M059J (cell line): Measurements from ENCODE around the gene CDK8. TPM values are rescaled to one million over a fixed set of nuclear protein-coding genes. Genes with fewer than 3 reads are reported as not detected.
"Not testable (repeated sequence)": the region's sequence is repeated elsewhere in the genome, so short reads cannot be mapped to it uniquely, and the experiment has no call there.

ENCODE experiments used
- DNase-seq: peaks from one replicate; pipeline ENCODE4 v3.0.0-alpha.2; 2012; ENCODE audit warnings: low read depth
- total RNA-seq: library from RNA; depleted of rRNA; stranded (reverse); fragments of >200 nt; shearing (Covaris generic); gene quantifications from 2 replicates; pipeline ENCODE4 v1.2.3, GENCODE V29; 2014

CDK8 gene
- total RNA-seq, 1 experiment from 2014 or later = 18.4 TPM

GRCh38 chr13:26253262-26253786 lies 605 bp upstream of the CDK8 start:
- DNase-seq = no peak

DNA sequence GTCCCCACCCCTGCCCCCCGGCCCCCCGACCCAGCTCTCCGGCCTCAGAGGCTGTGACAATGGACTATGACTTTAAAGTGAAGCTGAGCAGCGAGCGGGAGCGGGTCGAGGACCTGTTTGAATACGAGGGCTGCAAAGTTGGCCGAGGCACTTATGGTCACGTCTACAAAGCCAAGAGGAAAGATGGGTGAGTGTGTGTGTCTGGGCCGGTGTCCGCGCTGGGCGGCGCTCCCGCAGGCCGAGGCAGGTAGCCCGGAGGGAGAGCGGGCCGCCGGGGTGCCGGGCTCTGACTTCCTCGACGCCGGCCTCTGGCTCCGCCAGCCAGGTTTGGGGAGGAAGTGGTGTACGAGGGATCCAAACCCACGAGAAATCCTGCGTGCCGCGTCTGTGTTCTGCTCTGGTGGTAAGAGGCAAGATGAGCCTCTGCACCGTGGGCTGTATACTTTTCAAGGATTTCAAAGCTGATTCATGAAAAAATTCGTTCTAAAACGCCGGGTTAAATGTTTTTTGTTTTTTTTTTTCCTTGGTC lies 718 bp downstream of the CDK8 start:
- peak; percentile 61 for DNase-seq

- DNase-seq = no peak
Measured at GRCh38 chr13:26255115-26255514, 1.2 kb downstream of the CDK8 start.

GRCh38 chr13:26255691-26256277 lies 1.9 kb downstream of the CDK8 start:
- DNase-seq = no peak

DNA sequence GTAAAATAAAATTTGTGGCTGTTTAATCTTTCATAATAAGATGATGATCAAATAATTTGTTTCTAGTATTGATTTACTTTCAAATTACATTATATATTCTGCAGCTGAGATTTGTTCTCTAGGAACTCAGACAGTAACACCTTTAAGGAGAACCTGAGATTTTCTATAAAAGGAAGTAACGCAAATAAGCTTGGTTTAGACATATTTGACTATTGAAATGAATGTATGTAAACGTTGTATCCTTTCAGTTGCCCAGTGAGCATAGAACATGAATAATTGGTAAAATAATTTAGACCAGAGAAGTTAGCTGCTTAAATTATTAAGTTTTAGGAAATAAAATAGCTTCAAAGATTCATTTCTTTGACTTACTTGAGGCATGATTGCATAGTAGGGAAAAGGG lies 3.1 kb downstream of the CDK8 start:
- DNase-seq = no peak

- no peak for DNase-seq
Measured at GRCh38 chr13:26259634-26260033, 5.7 kb downstream of the CDK8 start.

DNA sequence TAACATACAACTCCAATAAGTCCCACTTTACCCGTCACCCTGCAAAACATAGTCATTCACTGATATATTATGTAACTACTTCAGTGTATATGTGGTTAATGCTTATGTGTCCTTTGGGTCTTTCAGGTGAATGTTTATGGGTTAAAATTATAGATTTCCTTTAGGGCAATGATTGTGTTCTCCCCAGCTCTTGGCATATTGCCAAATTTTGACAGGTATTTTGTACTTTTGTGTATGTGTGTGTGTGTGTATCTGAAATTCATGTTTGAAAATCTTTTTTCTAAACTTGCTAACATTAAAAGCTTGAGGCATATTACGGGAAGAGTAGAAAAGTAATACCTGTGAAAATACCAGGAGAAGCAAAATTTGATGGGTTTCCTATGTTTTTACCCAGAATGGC lies 8.2 kb downstream of the CDK8 start:
- DNase-seq = no peak

- DNase-seq = no peak
Measured at GRCh38 chr13:26266311-26266710, 12.4 kb downstream of the CDK8 start.

DNA sequence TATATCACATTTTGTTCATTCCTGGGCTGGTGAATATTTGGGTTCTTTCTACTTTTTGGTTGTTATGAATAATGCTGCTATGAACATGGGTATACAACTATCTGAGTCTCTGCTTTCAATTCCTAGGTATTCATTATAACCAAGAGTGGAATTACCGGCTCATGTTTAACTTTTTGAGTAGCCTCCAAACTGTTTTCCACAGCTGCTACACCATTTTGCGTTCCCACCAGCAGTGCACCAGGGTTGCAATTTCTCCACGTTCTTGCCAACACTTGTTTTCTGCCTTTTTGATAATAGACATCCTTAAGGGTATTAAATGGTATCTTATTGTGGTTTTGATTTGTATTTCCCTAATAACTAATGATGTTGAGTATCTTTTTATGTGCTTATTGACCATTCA lies 16.8 kb downstream of the CDK8 start:
- DNase-seq = no peak

DNA sequence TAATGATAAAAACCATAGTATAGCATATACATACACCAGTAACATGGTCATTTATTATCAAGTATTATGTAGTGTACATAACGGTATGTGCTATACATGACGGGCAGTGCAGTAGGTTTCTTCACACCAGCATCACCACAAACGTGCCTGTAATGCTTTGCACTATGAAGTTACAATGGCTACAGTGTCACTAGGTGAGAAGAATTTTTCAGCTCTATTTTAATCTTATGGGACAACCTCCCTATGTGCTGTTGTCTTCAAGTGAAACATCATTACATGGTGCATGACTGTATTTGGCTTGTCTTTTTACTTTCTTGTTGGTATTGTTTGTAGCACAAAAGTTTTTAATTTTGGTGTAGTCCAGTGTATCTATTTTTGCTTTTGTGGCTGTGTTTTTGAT lies 18.7 kb downstream of the CDK8 start:
- no peak for DNase-seq

DNA sequence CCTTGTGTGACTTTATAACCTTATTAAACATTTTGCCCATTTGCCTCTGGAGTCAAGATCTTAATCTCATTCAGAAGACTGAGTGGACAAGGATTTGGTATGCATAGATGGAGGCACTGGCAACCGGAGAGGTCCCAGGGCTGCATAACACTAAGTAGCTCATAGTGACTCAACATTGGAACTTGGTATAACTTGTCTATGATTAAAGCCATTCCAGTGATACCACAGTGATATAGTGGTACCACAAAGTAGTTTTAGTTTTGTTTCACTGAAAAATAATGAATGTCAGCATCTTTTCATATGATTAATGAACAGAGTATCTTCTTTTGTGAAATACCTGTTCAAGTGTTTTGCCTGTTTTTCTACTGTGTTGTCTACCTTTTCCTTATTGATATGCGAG lies 26.4 kb downstream of the CDK8 start:
- DNase-seq = peak; percentile 87

DNA sequence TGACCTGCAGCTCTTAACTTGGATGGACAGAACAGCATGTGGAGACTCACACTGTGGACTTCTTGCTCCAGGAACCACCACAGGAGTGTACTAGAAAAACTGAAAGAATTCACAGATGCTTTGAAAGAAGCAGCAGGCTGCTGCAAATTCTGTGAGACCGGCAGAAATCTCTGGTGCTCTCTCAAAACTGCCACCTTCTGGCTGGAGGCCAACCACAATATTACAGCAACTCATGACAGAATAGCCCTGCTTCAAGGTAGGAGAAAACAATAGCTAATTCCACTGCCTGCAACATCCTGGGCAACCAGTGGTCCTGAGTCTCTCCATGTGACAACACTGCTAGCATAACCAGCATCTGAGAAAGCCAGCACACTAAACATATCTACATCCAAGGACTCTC lies 26.9 kb downstream of the CDK8 start:
- peak; percentile 45 for DNase-seq

GRCh38 chr13:26285911-26286310 lies 32.0 kb downstream of the CDK8 start:
- not testable (repeated sequence) for DNase-seq

DNA sequence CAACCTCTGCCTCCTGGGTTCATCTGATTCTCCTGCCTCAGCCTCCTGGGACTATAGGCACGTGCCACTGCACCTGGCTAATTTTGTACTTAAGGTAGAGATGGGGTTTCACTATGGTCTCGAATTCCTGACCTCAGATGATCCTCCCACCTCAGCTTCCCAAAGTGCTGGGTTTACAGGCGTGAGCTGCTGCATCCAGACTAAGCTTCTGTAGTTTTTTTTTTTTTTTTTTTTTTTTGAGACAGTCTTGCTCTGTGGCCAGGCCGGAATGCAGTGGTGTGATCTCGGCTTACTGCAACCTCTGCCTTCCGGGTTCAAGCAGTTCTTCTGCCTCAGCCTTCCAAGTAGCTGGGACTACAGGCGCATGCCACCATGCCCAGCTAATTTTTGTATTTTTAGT lies 34.9 kb downstream of the CDK8 start:
- not testable (repeated sequence) for DNase-seq

- no peak for DNase-seq
Measured at GRCh38 chr13:26295812-26296211, 41.9 kb downstream of the CDK8 start.

GRCh38 chr13:26299168-26299750 lies 45.3 kb downstream of the CDK8 start:
- DNase-seq = no peak

DNA sequence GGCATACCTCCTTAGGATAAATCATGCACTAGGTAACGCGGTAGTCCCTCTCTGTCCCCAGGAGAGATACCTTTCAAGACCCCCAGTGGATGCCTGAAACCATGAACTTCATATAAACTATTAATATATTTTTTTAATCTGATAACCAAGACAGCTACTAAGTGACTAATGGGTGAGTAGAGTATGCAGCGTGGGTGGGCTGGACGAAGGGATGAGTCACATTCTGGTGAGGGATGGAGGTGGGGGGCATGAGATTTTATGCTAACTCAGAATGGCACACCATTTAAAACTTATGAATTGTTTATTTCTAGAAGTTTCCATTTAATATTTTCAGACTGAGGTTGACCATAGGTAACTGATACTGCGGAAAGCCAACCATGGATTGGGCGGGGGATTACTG lies 46.2 kb downstream of the CDK8 start:
- DNase-seq = peak; percentile 70

- DNase-seq = no peak
Measured at GRCh38 chr13:26305676-26306075, 51.7 kb downstream of the CDK8 start.

GRCh38 chr13:26307701-26308100 lies 53.8 kb downstream of the CDK8 start:
- no peak for DNase-seq

GRCh38 chr13:26308250-26308649 lies 54.3 kb downstream of the CDK8 start:
- no peak for DNase-seq

- no peak for DNase-seq
Measured at GRCh38 chr13:26308836-26309235, 54.9 kb downstream of the CDK8 start.

GRCh38 chr13:26310003-26310402 lies 56.1 kb downstream of the CDK8 start:
- no peak for DNase-seq

GRCh38 chr13:26310470-26310869 lies 56.5 kb downstream of the CDK8 start:
- DNase-seq = no peak

- not testable (repeated sequence) for DNase-seq
Measured at GRCh38 chr13:26312019-26312418, 58.1 kb downstream of the CDK8 start.
